Stimulated activated naive B cell treated with anti-CD40 and anti-IgM and Interleukin-4, amounts not matched to agents 10 μg/mL and 1 μg/mL and 100 μg/mL, for 72 hours (primary cell): Measurements from ENCODE around the gene NGEF.
"Not testable (repeated sequence)": the region's sequence is repeated elsewhere in the genome, so short reads cannot be mapped to it uniquely, and the experiment has no call there.

Experiments used
- ATAC-seq, 2 donors: fragments of 150-1000 bp; cut with Tn5 transposase; replicated peaks; 2 replicates each; pipeline ENCODE4 v1.10.0; 2021; ENCODE audit warnings: moderate library complexity in 1 of 2
- DNase-seq: peaks from one replicate; pipeline ENCODE4 v3.0.0; 2021
- H3K27ac Mint-ChIP-seq: one replicate; pipeline ENCODE4 v1.8.0; 2022; ENCODE audit warnings: mild to moderate bottlenecking, mixed read lengths
- H3K27me3 Mint-ChIP-seq, 2 donors: one replicate each; pipeline ENCODE4 v1.8.0; 2022; ENCODE audit warnings: mixed read lengths in 2 of 2
- H3K36me3 Mint-ChIP-seq, 2 donors: one replicate each; pipeline ENCODE4 v1.8.0; 2022; ENCODE audit warnings: mixed read lengths in 2 of 2, mild to moderate bottlenecking in 1 of 2
- H3K4me1 Mint-ChIP-seq, 2 donors: one replicate each; pipeline ENCODE4 v1.8.0; 2022; ENCODE audit warnings: mixed read lengths in 2 of 2, mild to moderate bottlenecking in 1 of 2
- H3K4me3 Mint-ChIP-seq, 2 donors: one replicate each; pipeline ENCODE4 v1.8.0; 2022; ENCODE audit warnings: mild to moderate bottlenecking in 2 of 2, mixed read lengths in 2 of 2, moderate library complexity in 1 of 2
- H3K9me3 Mint-ChIP-seq, 2 donors: one replicate each; pipeline ENCODE4 v1.8.0; 2022; ENCODE audit warnings: mixed read lengths in 2 of 2, mild to moderate bottlenecking in 1 of 2

The NGEF gene

GRCh38 chr2:233013027-233013461 is at the start of gene NGEF:
Gene NGEF, minus strand, starts transcription at chr2:233013256. Its CDS starts 38,366 bp downstream, at chr2:232974890.
- ATAC-seq (no peak), DNase-seq (no peak)
- Mint-ChIP-seq H3K36me3 (peaks cover 2 to 5% of the 10 kb centered on the region in 2 donors), H3K27ac (no peak within 1 kb of the TSS), H3K4me3 (no peak within 1 kb of the TSS), H3K4me1 (peaks cover 12 to 18% of the 10 kb centered on the region in 2 donors), H3K9me3 (peaks cover 7 to 10% of the 10 kb centered on the region in 2 donors), H3K27me3 (peaks cover 17 to 20% of the 10 kb centered on the region in 2 donors)

GRCh38 chr2:233062451-233062850 is 49.4 kb upstream of the NGEF start:
- Mint-ChIP-seq H3K4me1 (peaks cover 44 to 74% of the 10 kb centered on the region in 2 donors), H3K27me3 (no peaks in the 10 kb centered on the region), H3K9me3 (no peaks in the 10 kb centered on the region), H3K4me3 (peak overlapping the region; percentile 98 to 99), H3K36me3 (peaks cover 52 to 65% of the 10 kb centered on the region in 2 donors), H3K27ac (peak overlapping the region; percentile 99)
- DNase-seq (no peak), ATAC-seq (no peak)

- H3K36me3 Mint-ChIP-seq: peaks cover 48 to 58% of the 10 kb centered on the region in 2 donors
Observed at GRCh38 chr2:233061591-233062450, 48.8 kb upstream of the NGEF start.

GRCh38 chr2:233060980-233061590 is 48.0 kb upstream of the NGEF start:
- peak overlapping the region; percentile 98 to 99 for H3K4me3 Mint-ChIP-seq
- H3K36me3 Mint-ChIP-seq: peaks cover 42 to 51% of the 10 kb centered on the region in 2 donors
- H3K9me3 Mint-ChIP-seq: no peaks in the 10 kb centered on the region
- H3K27me3 Mint-ChIP-seq: no peaks in the 10 kb centered on the region
- peak overlapping the region; percentile 99 for H3K27ac Mint-ChIP-seq
- peak; percentile 65 for DNase-seq
- peak; percentile 44 to 48 for ATAC-seq
- peaks cover 40 to 60% of the 10 kb centered on the region in 2 donors for H3K4me1 Mint-ChIP-seq

More at GRCh38 chr2:233061591-233062450, 48.8 kb upstream of the NGEF start:
- ATAC-seq: peak; percentile 19 to 38
- H3K27ac Mint-ChIP-seq: peak overlapping the region; percentile 99
- peaks cover 43 to 68% of the 10 kb centered on the region in 2 donors for H3K4me1 Mint-ChIP-seq
- peak; percentile 48 for DNase-seq
- H3K4me3 Mint-ChIP-seq: peak overlapping the region; percentile 98 to 99
- no peaks in the 10 kb centered on the region for H3K27me3 Mint-ChIP-seq
- no peaks in the 10 kb centered on the region for H3K9me3 Mint-ChIP-seq

GRCh38 chr2:233060501-233060979 is 47.5 kb upstream of the NGEF start:
- no peaks in the 10 kb centered on the region for H3K9me3 Mint-ChIP-seq
- H3K36me3 Mint-ChIP-seq: peaks cover 38 to 47% of the 10 kb centered on the region in 2 donors
- peak overlapping the region; percentile 99 for H3K27ac Mint-ChIP-seq
- no peak for DNase-seq
- ATAC-seq: peak; percentile 19 to 21
- no peaks in the 10 kb centered on the region for H3K27me3 Mint-ChIP-seq
- peaks cover 37 to 55% of the 10 kb centered on the region in 2 donors for H3K4me1 Mint-ChIP-seq
- H3K4me3 Mint-ChIP-seq: peak overlapping the region; percentile 98 to 99

GRCh38 chr2:233059797-233060500 is 46.9 kb upstream of the NGEF start, which contains the start of gene INPP5D:
Gene INPP5D, plus strand, starts transcription at chr2:233060342. Its CDS starts 137 bp downstream, at chr2:233060479.
- DNase-seq (peak; percentile 85), ATAC-seq (peak; percentile 69 to 71)
- H3K9me3 Mint-ChIP-seq: no peaks in the 10 kb centered on the region
- peak within 1 kb of the TSS; percentile 98 to 99 for H3K4me3 Mint-ChIP-seq
- H3K36me3 Mint-ChIP-seq: peaks cover 36 to 42% of the 10 kb centered on the region in 2 donors
- H3K27me3 Mint-ChIP-seq: no peaks in the 10 kb centered on the region
- H3K4me1 Mint-ChIP-seq: peaks cover 34 to 49% of the 10 kb centered on the region in 2 donors
- peak within 1 kb of the TSS; percentile 99 for H3K27ac Mint-ChIP-seq

GRCh38 chr2:233059547-233059796 is 46.4 kb upstream of the NGEF start:
- H3K9me3 Mint-ChIP-seq: no peaks in the 10 kb centered on the region
- peaks cover 33 to 44% of the 10 kb centered on the region in 2 donors for H3K4me1 Mint-ChIP-seq
- peak overlapping the region; percentile 99 for H3K27ac Mint-ChIP-seq
- ATAC-seq (no peak), DNase-seq (no peak)
- H3K27me3 Mint-ChIP-seq: no peaks in the 10 kb centered on the region
- peak overlapping the region; percentile 98 to 99 for H3K4me3 Mint-ChIP-seq
- peaks cover 31 to 37% of the 10 kb centered on the region in 2 donors for H3K36me3 Mint-ChIP-seq

- Mint-ChIP-seq H3K27me3 (no peaks in the 10 kb centered on the region), H3K27ac (peak overlapping the region; percentile 99), H3K9me3 (no peaks in the 10 kb centered on the region), H3K4me1 (peaks cover 34 to 41% of the 10 kb centered on the region in 2 donors), H3K4me3 (peak overlapping the region; percentile 98 to 99), H3K36me3 (peaks cover 29 to 34% of the 10 kb centered on the region in 2 donors)
- DNase-seq (no peak), ATAC-seq (no peak)
Observed at GRCh38 chr2:233058717-233059546, 45.9 kb upstream of the NGEF start.

GRCh38 chr2:233056961-233057605 is 44.0 kb upstream of the NGEF start:
- H3K9me3 Mint-ChIP-seq: no peaks in the 10 kb centered on the region
- DNase-seq (no peak), ATAC-seq (no peak)
- H3K4me3 Mint-ChIP-seq: no peak overlapping the region
- H3K36me3 Mint-ChIP-seq: peaks cover 12 to 17% of the 10 kb centered on the region in 2 donors
- peaks cover 26 to 27% of the 10 kb centered on the region in 2 donors for H3K4me1 Mint-ChIP-seq
- H3K27ac Mint-ChIP-seq: no peak overlapping the region
- H3K27me3 Mint-ChIP-seq: no peaks in the 10 kb centered on the region

GRCh38 chr2:233055362-233055761 is 42.3 kb upstream of the NGEF start:
- Mint-ChIP-seq H3K27me3 (peaks cover 0 to 12% of the 10 kb centered on the region in 2 donors), H3K4me3 (no peak overlapping the region), H3K36me3 (peaks cover 0 to 2% of the 10 kb centered on the region in 2 donors), H3K9me3 (no peaks in the 10 kb centered on the region), H3K27ac (no peak overlapping the region), H3K4me1 (peaks cover 26 to 27% of the 10 kb centered on the region in 2 donors)
- no peak for DNase-seq
- no peak for ATAC-seq

- Mint-ChIP-seq H3K4me1 (peaks cover 17 to 21% of the 10 kb centered on the region in 2 donors), H3K27me3 (peaks cover 0 to 12% of the 10 kb centered on the region in 2 donors), H3K9me3 (no peaks in the 10 kb centered on the region), H3K36me3 (no peaks in the 10 kb centered on the region), H3K27ac (peak overlapping the region; percentile 65), H3K4me3 (peak overlapping the region in 1 of 2 donors; percentile 7)
- ATAC-seq (peak; percentile 85 to 91), DNase-seq (peak; percentile 55)
Observed at GRCh38 chr2:233053928-233054784, 41.1 kb upstream of the NGEF start.

- not testable (repeated sequence) for H3K9me3 Mint-ChIP-seq, H3K36me3 Mint-ChIP-seq, H3K4me3 Mint-ChIP-seq, DNase-seq, ATAC-seq, H3K27ac Mint-ChIP-seq
- peaks cover 6 to 16% of the 10 kb centered on the region in 2 donors for H3K27me3 Mint-ChIP-seq
- H3K4me1 Mint-ChIP-seq: peaks cover 6 to 14% of the 10 kb centered on the region in 2 donors
Observed at GRCh38 chr2:233052517-233052916, 39.5 kb upstream of the NGEF start.
